ENCODE data around the gene ZDHHC12. TPM values are rescaled to one million over a fixed set of nuclear protein-coding genes. Genes with fewer than 3 reads are reported as not detected.

The ZDHHC12 gene, protein sequence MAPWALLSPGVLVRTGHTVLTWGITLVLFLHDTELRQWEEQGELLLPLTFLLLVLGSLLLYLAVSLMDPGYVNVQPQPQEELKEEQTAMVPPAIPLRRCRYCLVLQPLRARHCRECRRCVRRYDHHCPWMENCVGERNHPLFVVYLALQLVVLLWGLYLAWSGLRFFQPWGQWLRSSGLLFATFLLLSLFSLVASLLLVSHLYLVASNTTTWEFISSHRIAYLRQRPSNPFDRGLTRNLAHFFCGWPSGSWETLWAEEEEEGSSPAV
- 35.3 and 35.7 TPM in 2 replicates for polyA plus RNA-seq (2013)

DNA sequence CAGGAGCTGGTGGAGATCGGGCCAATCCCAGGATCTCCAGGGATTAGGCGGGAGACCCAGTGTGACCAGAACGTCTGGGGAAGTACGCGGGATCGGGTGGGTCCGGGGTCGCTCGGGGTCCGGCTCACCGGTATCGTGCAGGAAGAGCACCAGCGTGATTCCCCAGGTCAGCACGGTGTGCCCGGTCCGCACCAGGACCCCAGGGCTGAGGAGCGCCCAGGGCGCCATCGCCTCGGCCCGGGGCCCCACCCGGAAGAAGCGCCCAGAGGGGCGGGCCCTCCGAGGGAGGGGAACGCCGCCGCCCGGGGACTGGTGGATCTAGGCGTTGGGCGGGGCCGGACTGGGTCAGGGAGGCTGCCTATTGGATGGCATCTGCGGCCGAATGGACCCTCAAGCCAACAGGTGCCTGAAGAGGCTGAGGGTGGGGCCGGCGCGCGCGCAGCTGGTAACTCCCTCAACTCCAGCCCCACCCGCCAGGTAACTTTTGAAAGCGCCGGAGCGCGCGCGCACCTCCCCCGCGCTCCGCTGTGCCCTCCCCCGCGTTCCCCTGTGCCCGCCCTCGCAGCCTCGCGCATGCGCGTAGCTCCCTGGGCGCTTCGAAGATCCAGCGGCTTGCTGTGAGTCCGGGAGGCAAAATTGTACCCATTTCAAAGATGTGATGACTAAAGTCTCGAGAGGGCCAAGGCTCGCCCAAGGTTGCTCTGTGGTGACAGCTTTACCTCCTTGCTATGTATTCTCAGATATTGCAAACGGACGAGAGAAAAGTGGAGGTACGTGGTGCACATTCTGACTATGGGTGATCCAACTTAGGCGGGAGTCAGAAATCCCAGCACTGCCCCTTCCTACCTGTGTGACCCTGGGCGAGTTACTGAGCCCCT, at the start of gene ZDHHC12:
Gene ZDHHC12 (minus strand): TSS at position 262 of the 878 bp plus-strand sequence. CDS start 34 bp downstream, at position 228.
- Histone ChIP-seq H3K14ac (ENCODE audit: low read length) (peak within 1 kb of the TSS; percentile 71), H3K4me3 (ENCODE audit: low read depth, low read length) (peak within 1 kb of the TSS; percentile 87), H2AK5ac (ENCODE audit: low read length) (peak within 1 kb of the TSS; percentile 81), H2BK5ac (ENCODE audit: low read depth, low read length, poor library complexity) (peak within 1 kb of the TSS; percentile 13), H3K4ac (ENCODE audit: low read depth, low read length) (peak within 1 kb of the TSS; percentile 39), H3K9me3 (ENCODE audit: insufficient read depth, low read depth, low read length) (peaks cover 2% of the 10 kb centered on the region), H2AFZ (ENCODE audit: insufficient read depth, low read length, poor library complexity) (peak within 1 kb of the TSS; percentile 50), H4K8ac (ENCODE audit: low read depth, low read length) (peak within 1 kb of the TSS; percentile 91), H2BK120ac (ENCODE audit: insufficient read depth, low read length, poor library complexity) (peak within 1 kb of the TSS; percentile 8), H3K27me3 (ENCODE audit: insufficient read depth, low read length) (no peaks in the 10 kb centered on the region), H3K79me2 (ENCODE audit: control insufficient read depth, insufficient read depth, low read length, poor library complexity) (peaks cover 4% of the 10 kb centered on the region), H3K4me1 (ENCODE audit: control insufficient read depth in 1 of 2, insufficient read depth in 2 of 2, low read length in 2 of 2) (peaks cover 12 to 16% of the 10 kb centered on the region in 2 experiments), H4K12ac (ENCODE audit: low read depth, low read length) (peak within 1 kb of the TSS; percentile 60), H3K79me1 (ENCODE audit: low read length) (peaks cover 9% of the 10 kb centered on the region), H3K27ac (ENCODE audit: low read depth, low read length) (no peak within 1 kb of the TSS), H3K18ac (ENCODE audit: low read length) (peak within 1 kb of the TSS; percentile 55), H3K4me2 (ENCODE audit: low read length) (peak within 1 kb of the TSS; percentile 72), H2BK12ac (ENCODE audit: low read length) (no peak within 1 kb of the TSS), H4K91ac (ENCODE audit: low read depth, low read length) (peak within 1 kb of the TSS; percentile 67), H3K23ac (ENCODE audit: low read length) (no peak within 1 kb of the TSS), H3K36me3 (ENCODE audit: control insufficient read depth in 1 of 2, insufficient read depth in 2 of 2, low read length in 2 of 2) (peaks cover 24 to 28% of the 10 kb centered on the region in 2 experiments), H3K9ac (ENCODE audit: low read length) (peak within 1 kb of the TSS; percentile 77)
- no CpG with 5 or more reads among the region's 68 CpGs for WGBS (ENCODE audit: extremely low coverage, insufficient coverage, insufficient read length)
- DNase-seq: peak; percentile 99

DNA sequence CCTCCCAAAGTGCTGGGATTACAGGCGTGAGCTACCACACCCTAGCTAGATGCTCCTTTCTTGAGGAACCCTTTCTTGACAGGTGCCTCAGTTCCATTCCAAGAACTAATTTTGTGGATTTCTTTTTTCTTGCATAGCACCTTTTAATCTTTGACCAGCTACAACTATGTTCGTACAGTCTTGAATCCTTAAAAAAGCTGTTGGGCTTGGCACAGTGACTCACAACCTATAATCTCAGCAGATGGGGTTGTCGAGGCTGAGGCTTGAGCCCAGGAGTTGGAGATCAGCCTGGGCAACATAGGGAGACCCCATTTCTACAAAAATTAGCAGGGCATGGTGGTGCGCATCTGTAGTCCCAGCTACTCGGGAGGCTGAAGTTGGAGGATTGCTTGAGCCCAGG, 49.1 kb upstream of the ZDHHC12 start:
- Histone ChIP-seq H2AFZ (ENCODE audit: insufficient read depth, low read length, poor library complexity) (no peak overlapping the region), H3K9ac (ENCODE audit: low read length) (no peak overlapping the region), H4K8ac (ENCODE audit: low read depth, low read length) (no peak overlapping the region), H2BK12ac (ENCODE audit: low read length) (no peak overlapping the region), H3K79me2 (ENCODE audit: control insufficient read depth, insufficient read depth, low read length, poor library complexity) (peaks cover 6% of the 10 kb centered on the region), H3K9me3 (ENCODE audit: insufficient read depth, low read depth, low read length) (no peaks in the 10 kb centered on the region), H2BK120ac (ENCODE audit: insufficient read depth, low read length, poor library complexity) (no peak overlapping the region), H2AK5ac (ENCODE audit: low read length) (no peak overlapping the region), H3K79me1 (ENCODE audit: low read length) (peaks cover 7% of the 10 kb centered on the region), H3K36me3 (ENCODE audit: control insufficient read depth in 1 of 2, insufficient read depth in 2 of 2, low read length in 2 of 2) (no peaks in the 10 kb centered on the region), H3K4ac (ENCODE audit: low read depth, low read length) (no peak overlapping the region), H4K12ac (ENCODE audit: low read depth, low read length) (peak overlapping the region; percentile 18), H3K27ac (ENCODE audit: low read depth, low read length) (no peak overlapping the region), H3K4me3 (ENCODE audit: low read depth, low read length) (no peak overlapping the region), H3K4me1 (ENCODE audit: control insufficient read depth in 1 of 2, insufficient read depth in 2 of 2, low read length in 2 of 2) (no peaks in the 10 kb centered on the region), H3K4me2 (ENCODE audit: low read length) (no peak overlapping the region), H3K14ac (ENCODE audit: low read length) (no peak overlapping the region), H3K27me3 (ENCODE audit: insufficient read depth, low read length) (no peaks in the 10 kb centered on the region), H2BK5ac (ENCODE audit: low read depth, low read length, poor library complexity) (no peak overlapping the region), H3K23ac (ENCODE audit: low read length) (no peak overlapping the region), H3K18ac (ENCODE audit: low read length) (no peak overlapping the region), H4K91ac (ENCODE audit: low read depth, low read length) (no peak overlapping the region)
- no CpG with 5 or more reads among the region's 5 CpGs for WGBS (ENCODE audit: extremely low coverage, insufficient coverage, insufficient read length)
- DNase-seq: no peak

DNA sequence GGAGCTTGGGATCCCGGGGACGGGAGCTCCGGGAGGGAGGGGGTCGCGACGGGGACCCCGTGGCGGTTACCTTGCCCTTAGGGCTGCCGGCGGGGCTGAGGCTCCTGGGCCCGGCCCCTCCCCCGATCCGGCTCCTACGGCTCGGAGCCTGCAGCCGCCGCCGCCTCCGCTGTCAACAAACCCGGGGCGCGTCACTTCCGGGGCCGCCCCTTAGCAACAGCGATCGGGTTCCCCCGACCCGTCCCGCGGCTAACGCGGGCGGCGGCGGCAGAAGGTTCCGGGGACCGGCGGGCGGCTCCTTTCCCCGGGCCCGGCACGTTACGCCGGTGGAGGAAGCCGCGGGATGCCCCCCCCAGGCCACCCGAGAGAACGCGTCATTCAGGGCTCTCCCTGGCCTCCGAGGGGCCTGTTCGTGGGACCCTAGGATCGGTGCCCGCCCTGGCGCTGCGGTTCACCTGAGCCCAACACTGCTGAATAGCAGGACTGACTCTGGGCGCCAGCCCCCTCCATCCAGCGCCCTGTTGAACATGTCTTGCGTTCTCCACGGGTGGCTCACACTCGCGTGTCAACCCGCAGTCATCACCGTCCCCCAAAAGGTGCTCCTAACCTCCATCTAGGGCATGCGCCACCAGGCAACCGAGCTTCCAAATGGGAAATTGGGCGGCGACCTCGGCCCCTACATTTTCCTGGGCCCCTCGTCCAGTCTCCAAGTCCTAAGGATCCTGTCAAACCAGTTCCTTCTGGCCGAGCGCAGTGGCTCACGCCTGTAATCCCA, 48.0 kb upstream of the ZDHHC12 start, which contains the start of gene ZER1:
Gene ZER1 (minus strand): TSS at position 183 of the 775 bp plus-strand sequence. CDS start 16,362 bp downstream, outside the sequence.
- H2AK5ac ChIP-seq (ENCODE audit: low read length): peak within 1 kb of the TSS; percentile 75
- peak within 1 kb of the TSS; percentile 93 for H2BK120ac ChIP-seq (ENCODE audit: insufficient read depth, low read length, poor library complexity)
- H2BK12ac ChIP-seq (ENCODE audit: low read length): no peak within 1 kb of the TSS
- peaks cover 0 to 6% of the 10 kb centered on the region in 2 experiments for H3K36me3 ChIP-seq (ENCODE audit: control insufficient read depth in 1 of 2, insufficient read depth in 2 of 2, low read length in 2 of 2)
- H3K18ac ChIP-seq (ENCODE audit: low read length): peak within 1 kb of the TSS; percentile 74
- peak within 1 kb of the TSS; percentile 96 for H3K27ac ChIP-seq (ENCODE audit: low read depth, low read length)
- H2BK5ac ChIP-seq (ENCODE audit: low read depth, low read length, poor library complexity): peak within 1 kb of the TSS; percentile 93
- peaks cover 6% of the 10 kb centered on the region for H3K79me2 ChIP-seq (ENCODE audit: control insufficient read depth, insufficient read depth, low read length, poor library complexity)
- H3K79me1 ChIP-seq (ENCODE audit: low read length): peaks cover 7% of the 10 kb centered on the region
- no peaks in the 10 kb centered on the region for H3K27me3 ChIP-seq (ENCODE audit: insufficient read depth, low read length)
- no CpG with 5 or more reads among the region's 72 CpGs for WGBS (ENCODE audit: extremely low coverage, insufficient coverage, insufficient read length)
- peak within 1 kb of the TSS; percentile 99 for H4K12ac ChIP-seq (ENCODE audit: low read depth, low read length)
- no peak within 1 kb of the TSS for H3K23ac ChIP-seq (ENCODE audit: low read length)
- peak within 1 kb of the TSS; percentile 74 for H3K4me2 ChIP-seq (ENCODE audit: low read length)
- no peaks in the 10 kb centered on the region for H3K4me1 ChIP-seq (ENCODE audit: control insufficient read depth in 1 of 2, insufficient read depth in 2 of 2, low read length in 2 of 2)
- peak within 1 kb of the TSS; percentile 93 for H3K4ac ChIP-seq (ENCODE audit: low read depth, low read length)
- H4K8ac ChIP-seq (ENCODE audit: low read depth, low read length): peak within 1 kb of the TSS; percentile 90
- no peaks in the 10 kb centered on the region for H3K9me3 ChIP-seq (ENCODE audit: insufficient read depth, low read depth, low read length)
- H3K9ac ChIP-seq (ENCODE audit: low read length): peak within 1 kb of the TSS; percentile 44
- peak; percentile 91 to 95 for DNase-seq
- peak within 1 kb of the TSS; percentile 80 for H2AFZ ChIP-seq (ENCODE audit: insufficient read depth, low read length, poor library complexity)
- peak within 1 kb of the TSS; percentile 95 for H4K91ac ChIP-seq (ENCODE audit: low read depth, low read length)
- peak within 1 kb of the TSS; percentile 95 for H3K14ac ChIP-seq (ENCODE audit: low read length)
- H3K4me3 ChIP-seq (ENCODE audit: low read depth, low read length): peak within 1 kb of the TSS; percentile 85

All from trophoblast cell (in vitro differentiated cells and primary cell).